GM18502 (cell line): ENCODE results near the gene ACADSB.
A peak's percentile ranks its signal among the peaks of the same experiment; 100 is the strongest.

Experiments used
- ATAC-seq: cut with Tn5 transposase; IDR thresholded peaks from one replicate; pipeline ENCODE4 v1.9.1; 2021; ENCODE audit warnings: mild to moderate bottlenecking; ENCODE audit not compliant: unreplicated experiment, poor library complexity

ACADSB gene

GRCh38 chr10:123035467-123036086 is 26.8 kb downstream of the ACADSB start:
- no peak for ATAC-seq

DNA sequence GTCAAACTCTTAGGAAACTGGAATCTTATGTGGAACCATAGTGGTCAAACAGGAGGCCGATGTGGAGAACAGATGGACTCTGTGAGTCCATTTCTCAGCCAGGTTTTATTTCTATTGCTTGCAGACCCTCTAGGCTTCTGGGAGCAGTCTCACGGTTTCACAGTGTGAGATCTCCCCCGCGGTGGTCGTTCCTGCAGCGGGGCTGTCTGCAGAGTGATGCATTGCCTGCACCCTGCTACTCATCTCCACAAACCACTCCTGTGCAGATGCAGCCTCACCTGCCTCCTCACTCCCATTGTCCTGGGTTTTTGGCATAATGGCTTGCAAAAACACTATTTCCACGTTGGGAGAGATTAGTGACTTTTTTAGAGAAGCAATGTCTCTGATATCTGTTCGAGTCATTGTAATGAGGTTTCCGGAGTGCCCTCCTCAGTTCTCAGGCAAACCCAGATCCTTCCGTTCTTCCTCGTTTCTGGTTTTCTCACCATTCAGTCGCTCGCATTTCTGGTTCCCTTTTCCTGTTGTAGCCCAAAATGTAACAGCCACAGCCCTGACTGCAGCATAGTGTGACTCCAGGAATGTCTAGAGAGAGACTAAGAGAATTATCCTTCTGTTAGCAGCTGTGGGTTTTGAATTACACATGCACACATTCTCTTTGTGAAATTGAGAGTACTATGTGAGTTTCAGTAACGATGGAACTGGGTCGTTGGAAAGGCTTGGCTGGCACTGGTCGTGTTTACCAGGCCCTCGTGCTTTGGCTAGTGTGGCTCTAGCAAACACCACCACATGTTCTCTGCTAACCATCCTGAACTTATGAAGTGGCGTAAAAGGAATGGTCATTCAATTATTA is 30.2 kb downstream of the ACADSB start:
- no peak for ATAC-seq

GRCh38 chr10:123039632-123039930 is 30.8 kb downstream of the ACADSB start:
- no peak for ATAC-seq

- ATAC-seq = no peak
Observed at GRCh38 chr10:123042708-123043408, 34.1 kb downstream of the ACADSB start.

GRCh38 chr10:123043409-123043925 is 34.7 kb downstream of the ACADSB start:
- peak; percentile 76 for ATAC-seq

GRCh38 chr10:123044391-123044790 is 35.6 kb downstream of the ACADSB start:
- ATAC-seq = no peak

DNA sequence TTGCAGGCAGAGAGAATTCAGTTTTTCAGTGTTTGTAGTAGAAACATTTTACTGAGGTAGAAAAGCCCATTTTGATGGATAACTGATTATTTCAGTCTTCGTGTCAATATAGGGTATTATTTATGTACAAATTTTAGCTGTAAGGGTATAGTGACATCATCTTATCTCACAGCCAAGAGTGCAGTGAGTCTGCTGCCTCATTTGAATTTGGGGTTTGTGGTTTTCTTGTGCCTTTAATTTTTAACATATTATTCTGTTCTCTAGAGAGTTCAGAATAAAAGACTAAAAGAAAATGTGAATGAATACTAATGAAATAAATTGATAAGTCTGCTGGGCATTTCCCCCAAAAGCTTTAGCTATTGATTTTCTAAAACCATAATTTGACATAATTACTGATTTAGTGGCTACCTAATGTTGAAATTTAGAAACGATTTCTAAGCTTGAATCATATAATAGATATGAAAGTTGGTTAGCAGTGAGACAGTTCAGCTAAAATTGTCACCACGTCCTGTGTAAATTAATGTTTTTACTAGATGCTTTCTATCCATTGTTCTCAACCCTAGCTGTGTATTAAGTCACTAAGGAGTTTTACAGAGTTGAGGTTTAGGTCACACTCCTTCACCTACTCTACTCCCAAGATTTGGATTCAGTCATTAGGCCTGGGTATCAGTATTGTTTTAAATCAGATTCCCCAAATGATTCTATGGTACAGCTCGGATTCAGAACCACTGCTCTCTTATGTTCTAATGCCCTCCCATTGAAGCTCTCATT is 37.3 kb downstream of the ACADSB start:
- ATAC-seq = no peak

DNA sequence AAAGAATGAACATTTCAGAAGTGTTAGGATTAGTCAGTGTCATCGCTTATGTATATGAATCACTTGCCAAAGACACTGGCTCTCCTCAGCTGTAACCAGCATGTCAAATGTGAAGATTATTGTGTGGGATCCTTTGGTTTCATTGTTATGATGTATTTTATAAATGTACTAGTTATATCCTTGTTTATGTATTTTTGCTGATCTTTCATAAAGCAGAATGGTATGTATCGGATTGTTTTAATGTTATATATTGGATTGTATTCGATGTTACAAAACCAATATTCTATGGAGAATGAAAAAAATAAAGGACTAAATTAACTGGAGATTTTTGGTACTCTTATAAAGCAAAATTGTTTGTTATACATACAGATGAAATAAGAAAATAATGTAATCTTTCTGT is 49.2 kb downstream of the ACADSB start:
- ATAC-seq = no peak

GRCh38 chr10:123061865-123062264 is 53.1 kb downstream of the ACADSB start:
- ATAC-seq = no peak

DNA sequence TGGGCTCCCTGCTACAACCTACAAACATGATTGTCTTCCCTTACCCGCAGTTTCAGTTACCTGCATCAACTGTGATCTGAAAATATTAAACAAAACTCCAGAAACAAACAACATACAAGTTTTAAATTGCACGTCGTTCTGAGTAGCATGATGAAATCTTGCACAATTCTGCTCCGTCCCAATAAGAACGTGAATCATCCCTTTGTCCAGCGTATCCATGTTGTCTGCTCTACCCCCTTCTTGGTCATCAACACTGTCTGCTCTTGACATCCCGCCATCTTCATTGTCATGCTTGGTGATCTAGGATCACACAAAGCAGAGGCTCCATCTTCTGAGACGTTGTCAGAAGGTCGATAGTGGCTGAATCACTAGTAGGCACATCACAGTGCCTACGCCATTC is 53.9 kb downstream of the ACADSB start:
- ATAC-seq = no peak

- no peak for ATAC-seq
Observed at GRCh38 chr10:123068087-123068853, 59.5 kb downstream of the ACADSB start.

DNA sequence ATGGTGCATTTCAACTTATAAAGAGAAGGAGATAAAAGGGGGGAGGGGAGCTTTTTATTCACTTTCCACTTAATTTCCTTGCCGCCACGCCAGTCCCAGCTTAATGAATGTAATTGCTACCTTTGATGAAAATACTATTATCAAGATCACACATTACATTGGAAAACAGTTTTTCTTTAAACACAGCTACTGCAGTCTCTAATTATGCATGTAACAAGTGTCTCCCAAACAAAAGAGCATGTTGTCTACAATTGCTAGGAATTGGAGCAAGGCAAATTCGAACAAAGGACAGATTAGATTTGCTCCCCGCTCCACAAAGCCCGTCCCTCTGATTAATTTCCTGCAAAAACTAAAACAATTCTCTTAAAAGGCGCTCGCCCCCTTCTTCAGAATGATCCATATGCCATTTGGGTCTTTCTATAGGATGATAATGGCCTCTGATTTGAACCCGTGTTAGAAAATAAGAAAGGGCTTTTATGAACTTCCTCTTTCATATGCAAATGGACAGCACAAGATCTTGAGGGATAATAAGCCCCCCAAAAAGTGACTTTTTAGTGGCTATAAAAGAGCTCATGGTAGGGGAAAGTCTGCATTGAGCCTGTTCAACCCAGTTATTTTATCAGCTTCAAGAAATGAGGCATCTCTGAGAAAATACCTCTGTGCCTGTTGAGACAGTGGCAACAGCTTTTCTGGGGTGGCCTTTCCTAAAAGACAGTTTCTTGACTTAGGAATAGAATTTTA is 60.6 kb downstream of the ACADSB start:
- ATAC-seq = no peak

DNA sequence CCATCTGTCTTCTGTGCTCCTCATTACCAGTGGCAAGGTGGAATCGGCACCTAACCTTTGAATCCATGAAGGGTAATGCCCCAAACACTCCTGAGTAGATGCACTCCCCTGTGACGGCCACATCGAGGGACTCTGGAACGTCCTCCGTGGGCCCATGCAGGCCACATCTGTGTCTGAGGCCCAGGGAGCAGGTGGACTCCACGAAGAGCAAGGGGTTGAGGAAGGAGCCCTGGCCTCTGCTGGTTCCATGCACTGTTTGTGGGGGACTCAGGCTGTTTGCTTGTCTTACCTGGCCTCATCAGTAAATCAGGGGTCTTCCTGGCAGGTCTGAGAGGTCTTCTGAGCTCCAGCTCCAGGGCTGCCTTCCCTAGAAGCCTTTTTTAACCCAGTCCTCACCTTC is 64.4 kb downstream of the ACADSB start:
- ATAC-seq = no peak

- no peak for ATAC-seq
Observed at GRCh38 chr10:123074215-123074614, 65.4 kb downstream of the ACADSB start.

DNA sequence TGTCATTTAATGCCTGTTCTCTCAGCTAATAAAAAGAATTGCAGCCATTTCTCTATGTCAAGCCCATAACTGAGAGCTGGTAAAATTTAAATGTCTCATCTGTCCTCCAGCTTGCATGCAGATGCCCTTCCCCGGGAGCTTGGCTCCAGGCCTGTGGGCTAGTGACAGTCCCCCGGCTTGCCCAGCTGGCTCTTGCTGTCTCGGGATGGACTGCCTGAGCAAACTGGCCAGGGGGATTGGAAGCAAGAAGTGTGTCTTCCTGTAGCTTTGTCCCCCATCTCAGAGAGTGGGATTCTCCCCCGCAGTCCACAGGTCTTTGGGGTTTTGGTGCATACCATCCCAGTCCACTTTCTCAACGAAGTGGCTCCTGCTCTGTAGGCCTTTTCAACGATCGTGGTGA is 73.1 kb downstream of the ACADSB start:
- ATAC-seq = no peak

GRCh38 chr10:123083811-123084210 is 75.0 kb downstream of the ACADSB start:
- ATAC-seq = no peak

- no peak for ATAC-seq
Observed at GRCh38 chr10:123086281-123086680, 77.5 kb downstream of the ACADSB start.

DNA sequence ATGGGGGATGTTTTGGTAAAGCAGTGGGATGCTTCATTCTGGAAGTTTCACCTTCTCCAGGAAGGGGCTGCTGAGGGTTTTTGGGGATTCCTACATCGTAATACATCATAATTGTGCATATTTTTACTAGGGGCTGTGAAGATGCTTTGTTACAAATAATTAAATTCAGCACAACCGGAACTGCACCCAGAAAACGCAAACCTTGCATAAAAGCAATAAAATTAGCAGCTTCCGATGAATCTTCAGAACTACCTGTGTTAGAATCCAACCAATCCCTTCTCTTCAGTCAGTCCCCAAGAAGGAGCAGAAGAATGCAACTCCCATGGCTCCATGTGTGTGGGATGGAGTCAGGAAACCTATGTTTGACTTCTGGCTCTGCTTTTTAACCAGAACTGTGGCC is 78.5 kb downstream of the ACADSB start:
- ATAC-seq = no peak

DNA sequence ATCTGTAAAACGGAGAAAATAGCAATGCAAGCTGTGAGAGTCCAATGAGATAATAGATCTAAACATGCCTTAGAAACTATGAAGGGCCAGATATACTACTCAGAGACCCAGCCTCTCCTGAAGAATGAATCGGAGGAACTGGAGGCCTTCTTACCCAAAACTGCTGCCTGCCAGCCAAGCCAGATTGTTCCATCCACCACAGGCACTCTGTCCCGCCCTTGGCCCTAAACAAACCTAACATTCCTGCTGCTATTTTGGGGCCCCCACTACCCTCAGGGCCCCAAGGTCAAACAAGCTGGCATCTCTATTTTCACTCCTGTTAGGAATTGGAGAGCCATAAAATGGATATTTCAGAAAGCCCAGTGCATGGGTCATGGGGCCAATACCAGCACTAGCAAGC is 79.0 kb downstream of the ACADSB start:
- ATAC-seq = no peak
